Lung (tissue), 12 donors: ENCODE results near the gene GFRA1. TPM values are rescaled to one million over a fixed set of nuclear protein-coding genes. Genes with fewer than 3 reads are reported as not detected.

Source experiments
- ATAC-seq: fragments of 200-7000 bp; cut with Tn5 transposase; one replicate; pipeline ENCODE4 v1.9.1; 2020; ENCODE audit warnings: moderate number of reproducible peaks; ENCODE audit not compliant: insufficient read depth, low FRiP score
- DNase-seq, 3 donors: peaks; one replicate each; pipeline ENCODE4 v3.0.0-alpha.2; 2013 to 2017
- H3K27ac ChIP-seq, 2 donors: one replicate each; pipeline ENCODE4 v1.5.1; 2013; ENCODE audit warnings: mild to moderate bottlenecking in 2 of 2, moderate library complexity in 2 of 2, control low read depth in 1 of 2, inconsistent platforms in 1 of 2, low read depth in 1 of 2, low read length in 1 of 2
- H3K27me3 ChIP-seq, 3 donors: one replicate each; pipeline ENCODE4 v1.5.1; 2013; ENCODE audit warnings: low read length in 2 of 3; ENCODE audit not compliant: control insufficient read depth in 3 of 3, insufficient read depth in 3 of 3
- H3K36me3 ChIP-seq, 4 donors: one replicate each; pipeline ENCODE4 v1.5.1; 2013; ENCODE audit warnings: low read length in 4 of 4, mild to moderate bottlenecking in 1 of 4, moderate library complexity in 1 of 4; ENCODE audit not compliant: control insufficient read depth in 4 of 4, insufficient read depth in 4 of 4
- H3K4me1 ChIP-seq, 5 donors: one replicate each; pipeline ENCODE4 v1.5.1; 2013; ENCODE audit warnings: low read length in 5 of 5, mild to moderate bottlenecking in 2 of 5, moderate library complexity in 1 of 5; ENCODE audit not compliant: control insufficient read depth in 5 of 5, insufficient read depth in 5 of 5
- H3K4me3 ChIP-seq: one replicate; pipeline ENCODE4 v1.5.1; 2013; ENCODE audit warnings: mild to moderate bottlenecking, control low read depth, moderate library complexity
- H3K9ac ChIP-seq, 2 donors: one replicate each; pipeline ENCODE4 v1.5.1; 2013; ENCODE audit warnings: low read length in 2 of 2, control low read depth in 1 of 2; ENCODE audit not compliant: insufficient read depth in 1 of 2
- H3K9me3 ChIP-seq, 4 donors: one replicate each; pipeline ENCODE4 v1.5.1; 2013; ENCODE audit warnings: low read length in 3 of 4, mild to moderate bottlenecking in 1 of 4, moderate library complexity in 1 of 4; ENCODE audit not compliant: control insufficient read depth in 4 of 4, insufficient read depth in 3 of 4
- WGBS, 2 donors: extraction: QIAGEN DNeasy Blood & Tissue Kit; methylation state at CpG; one replicate each; pipeline ENCODE4 v1.1.7; 2013; 5-methylcytosine and 5-hydroxymethylcytosine counted together
- polyA plus RNA-seq, 2 donors: library from polyadenylated mRNA; stranded (reverse); fragments of 200-250 nt; gene quantifications; one replicate each; pipeline ENCODE4 v1.2.1, GENCODE V29; 2013
- total RNA-seq, 2 donors: library from RNA; depleted of rRNA in 1 of 2; stranded (reverse); fragments of >200 nt in 1 of 2; gene quantifications; one replicate each; pipeline ENCODE4 v1.2.1, GENCODE V29; 2014 to 2021
- TF ChIP-seq, protein P1 (sequence below): IDR thresholded peaks from 2 replicates; pipeline ENCODE4 v1.5.1; 2012; ENCODE audit warnings: mild to moderate bottlenecking; ENCODE audit errors: control extremely low read depth, extremely low read depth
- donor health status: control.
- donor health status: control.
- donor health status: Bipolar disorder and iron deficiency.
- donor health status: healthy.
- donor health status: DM: yes; HTN: yes; CAD: no.

The GFRA1 gene
- total and polyA plus RNA-seq, 4 donors, result 0.51 to 30.4 (median 1.4) TPM

- peaks cover 0 to 5% (median 0%) of the 10 kb centered on the region in 5 donors for H3K4me1 ChIP-seq
Observed at GRCh38 chr10:116141246-116141645, 131.8 kb downstream of the GFRA1 start.

GRCh38 chr10:116139886-116140285 is 133.1 kb downstream of the GFRA1 start:
- ATAC-seq, result no peak
- TF ChIP-seq, protein P1, sequence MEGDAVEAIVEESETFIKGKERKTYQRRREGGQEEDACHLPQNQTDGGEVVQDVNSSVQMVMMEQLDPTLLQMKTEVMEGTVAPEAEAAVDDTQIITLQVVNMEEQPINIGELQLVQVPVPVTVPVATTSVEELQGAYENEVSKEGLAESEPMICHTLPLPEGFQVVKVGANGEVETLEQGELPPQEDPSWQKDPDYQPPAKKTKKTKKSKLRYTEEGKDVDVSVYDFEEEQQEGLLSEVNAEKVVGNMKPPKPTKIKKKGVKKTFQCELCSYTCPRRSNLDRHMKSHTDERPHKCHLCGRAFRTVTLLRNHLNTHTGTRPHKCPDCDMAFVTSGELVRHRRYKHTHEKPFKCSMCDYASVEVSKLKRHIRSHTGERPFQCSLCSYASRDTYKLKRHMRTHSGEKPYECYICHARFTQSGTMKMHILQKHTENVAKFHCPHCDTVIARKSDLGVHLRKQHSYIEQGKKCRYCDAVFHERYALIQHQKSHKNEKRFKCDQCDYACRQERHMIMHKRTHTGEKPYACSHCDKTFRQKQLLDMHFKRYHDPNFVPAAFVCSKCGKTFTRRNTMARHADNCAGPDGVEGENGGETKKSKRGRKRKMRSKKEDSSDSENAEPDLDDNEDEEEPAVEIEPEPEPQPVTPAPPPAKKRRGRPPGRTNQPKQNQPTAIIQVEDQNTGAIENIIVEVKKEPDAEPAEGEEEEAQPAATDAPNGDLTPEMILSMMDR, result no peak
- H3K9me3 ChIP-seq, result no peaks in the 10 kb centered on the region
- peaks cover 0 to 5% (median 0%) of the 10 kb centered on the region in 5 donors for H3K4me1 ChIP-seq
- no peak overlapping the region for H3K27ac ChIP-seq
- H3K27me3 ChIP-seq, result no peaks in the 10 kb centered on the region
- no peak overlapping the region for H3K4me3 ChIP-seq
- no peaks in the 10 kb centered on the region for H3K36me3 ChIP-seq
- no peak overlapping the region for H3K9ac ChIP-seq
- no peak for DNase-seq
- 63 to 64% methylated on average over 3 of the region's 3 CpGs for WGBS, 2 donors

More at GRCh38 chr10:116141246-116141645, 131.8 kb downstream of the GFRA1 start:
- Histone ChIP-seq H3K4me3 (no peak overlapping the region), H3K9me3 (no peaks in the 10 kb centered on the region), H3K36me3 (no peaks in the 10 kb centered on the region), H3K27me3 (no peaks in the 10 kb centered on the region), H3K27ac (no peak overlapping the region), H3K9ac (no peak overlapping the region)
- DNase-seq (no peak), ATAC-seq (no peak)
- TF ChIP-seq, protein P1, result no peak
- WGBS, 2 donors, result 79 to 84% methylated on average over 5 of the region's 5 CpGs

DNA sequence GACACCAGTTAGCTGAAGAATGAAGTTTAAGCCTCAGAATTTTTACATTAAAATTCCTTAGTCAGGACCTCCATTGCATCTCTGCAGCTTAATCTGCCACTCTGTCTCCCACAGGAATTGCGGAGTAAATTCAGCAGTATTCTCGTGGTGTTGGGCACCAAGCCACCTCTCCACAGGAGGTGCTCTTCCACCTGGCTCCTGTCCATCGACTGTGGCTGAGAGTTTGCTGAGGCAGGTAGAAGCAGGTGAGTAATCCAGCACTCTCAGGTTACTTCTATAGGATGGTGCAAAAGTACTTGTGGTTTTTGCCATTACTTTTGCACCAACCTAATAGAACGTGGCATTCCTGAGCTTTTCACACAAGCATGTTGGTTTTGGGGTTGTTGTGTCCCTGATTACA is 134.1 kb downstream of the GFRA1 start:
- Histone ChIP-seq H3K27me3 (no peaks in the 10 kb centered on the region), H3K9ac (no peak overlapping the region), H3K4me1 (peaks cover 0 to 5% (median 0%) of the 10 kb centered on the region in 5 donors), H3K9me3 (no peaks in the 10 kb centered on the region), H3K27ac (no peak overlapping the region), H3K36me3 (no peaks in the 10 kb centered on the region), H3K4me3 (no peak overlapping the region)
- ATAC-seq, result no peak
- no peak for DNase-seq
- 58 to 74% methylated on average over 4 of the region's 4 CpGs for WGBS, 2 donors
- TF ChIP-seq, protein P1, result no peak

GRCh38 chr10:116136261-116136660 is 136.7 kb downstream of the GFRA1 start:
- no peak for ATAC-seq
- H3K9me3 ChIP-seq, result no peaks in the 10 kb centered on the region
- H3K27ac ChIP-seq, result no peak overlapping the region
- no peak overlapping the region for H3K4me3 ChIP-seq
- WGBS, 2 donors, result 81 to 83% methylated on average over 4 of the region's 4 CpGs
- DNase-seq, result no peak
- H3K36me3 ChIP-seq, result no peaks in the 10 kb centered on the region
- peaks cover 0 to 15% (median 3%) of the 10 kb centered on the region in 5 donors for H3K4me1 ChIP-seq
- peaks cover 0 to 2% (median 0%) of the 10 kb centered on the region in 3 donors for H3K27me3 ChIP-seq
- no peak overlapping the region for H3K9ac ChIP-seq
- TF ChIP-seq, protein P1, result no peak
